ENCODE measurements around the gene TMC1.

Gene TMC1

DNA sequence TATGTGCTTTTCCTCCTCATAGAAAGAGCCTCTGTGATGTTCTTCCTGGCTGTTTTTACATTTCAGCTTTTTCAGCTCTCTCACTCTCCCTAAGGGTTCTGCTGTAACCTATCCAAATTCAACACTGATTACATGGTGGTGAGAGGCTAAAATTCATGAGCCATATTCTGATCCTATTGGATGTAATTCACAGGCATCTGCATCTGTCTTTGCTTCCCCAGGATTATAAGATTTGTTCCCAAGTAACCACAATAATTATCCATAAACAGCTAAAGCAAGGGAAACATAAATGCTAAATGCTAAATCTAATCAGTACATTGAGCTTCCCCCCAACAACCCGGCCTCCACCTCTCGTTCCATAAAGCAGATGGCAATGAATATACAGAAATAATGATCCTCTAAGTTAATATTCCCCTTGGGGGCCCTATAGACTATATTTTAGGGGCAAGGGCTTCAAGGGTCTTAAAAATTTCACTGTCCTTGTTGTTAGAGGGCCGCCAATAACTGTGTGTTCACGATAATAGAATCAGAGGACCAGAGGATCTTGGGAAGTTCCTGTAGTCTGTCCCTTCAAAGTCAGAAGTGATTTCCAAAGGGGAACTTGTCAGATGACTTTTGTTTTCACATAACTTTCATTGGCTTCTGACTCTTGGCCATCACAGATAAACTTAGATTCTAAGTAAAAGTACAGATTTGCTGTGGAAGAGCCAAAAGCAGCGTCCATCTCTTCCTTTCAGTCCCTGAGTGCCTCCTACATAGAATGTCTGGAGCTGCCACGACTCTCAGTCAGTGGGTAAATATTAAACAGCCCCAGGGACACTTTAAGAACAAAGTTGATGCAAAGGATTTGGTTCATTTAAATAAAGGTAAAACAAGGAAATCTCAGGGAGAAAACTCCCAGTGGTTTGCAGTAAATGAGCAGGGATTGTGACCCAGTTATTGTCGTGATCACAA lies 305.9 kb downstream of the TMC1 start:
- H3K9me3 ChIP-seq (ENCODE audit: insufficient read depth, low read depth, low read length) = no peaks in the 10 kb centered on the region
- no CpG with 5 or more reads among the region's 7 CpGs for WGBS (ENCODE audit: extremely low coverage, insufficient coverage, insufficient read length)

DNA sequence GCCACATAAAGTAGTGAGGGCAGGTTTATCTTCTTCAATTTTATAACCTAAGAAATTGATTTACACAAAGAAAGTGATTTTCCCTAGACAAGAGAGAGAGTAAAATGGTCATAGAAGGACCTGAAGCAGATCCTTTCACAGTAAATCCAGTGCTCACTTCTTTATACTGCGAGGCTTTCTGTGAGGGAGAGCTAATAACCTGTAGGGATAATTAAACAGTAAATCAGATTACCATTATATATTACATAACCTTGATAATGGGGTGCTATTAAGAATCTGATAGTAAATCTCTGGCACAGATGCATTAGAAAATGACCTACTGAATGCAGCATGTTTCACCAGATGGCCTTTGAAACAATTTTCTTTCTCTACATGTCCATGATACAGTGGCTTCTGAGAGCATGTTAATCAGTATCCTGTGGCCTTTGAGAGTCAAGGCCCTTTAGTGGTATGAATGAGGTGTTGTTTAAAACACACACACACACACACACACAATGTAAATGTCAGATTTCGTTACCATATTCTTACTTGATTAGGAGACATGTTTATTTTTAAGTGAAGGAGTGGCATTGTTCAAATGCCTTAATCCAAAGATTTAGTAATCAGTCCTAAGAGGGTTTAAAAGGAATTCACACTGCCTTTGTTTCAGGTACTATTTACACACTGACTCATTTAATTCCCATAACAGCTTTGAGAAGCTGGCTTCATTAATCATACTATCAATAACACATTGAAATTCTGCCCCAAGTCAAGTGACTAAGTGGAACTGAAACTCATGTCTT lies 306.7 kb downstream of the TMC1 start:
- no CpG with 5 or more reads among the region's 2 CpGs for WGBS (ENCODE audit: extremely low coverage, insufficient coverage, insufficient read length)
- DNase-seq = no peak

More for the DNA sequence above, 305.9 kb downstream of the TMC1 start:
- Histone ChIP-seq H4K12ac (ENCODE audit: low read depth, low read length) (no peak overlapping the region), H3K18ac (ENCODE audit: low read length) (no peak overlapping the region), H3K79me1 (ENCODE audit: low read length) (no peaks in the 10 kb centered on the region), H3K4ac (ENCODE audit: low read depth, low read length) (no peak overlapping the region), H4K8ac (ENCODE audit: low read depth, low read length) (no peak overlapping the region), H3K27me3 (ENCODE audit: insufficient read depth, low read length) (no peaks in the 10 kb centered on the region), H3K79me2 (ENCODE audit: control insufficient read depth, insufficient read depth, low read length, poor library complexity) (no peaks in the 10 kb centered on the region), H3K9ac (ENCODE audit: low read length) (no peak overlapping the region), H4K91ac (ENCODE audit: low read depth, low read length) (no peak overlapping the region), H3K27ac (ENCODE audit: low read depth, low read length) (no peak overlapping the region), H3K4me3 (ENCODE audit: low read depth, low read length) (no peak overlapping the region), H3K4me1 (ENCODE audit: control insufficient read depth in 1 of 2, insufficient read depth in 2 of 2, low read length in 2 of 2) (no peaks in the 10 kb centered on the region), H3K14ac (ENCODE audit: low read length) (no peak overlapping the region), H3K36me3 (ENCODE audit: control insufficient read depth in 1 of 2, insufficient read depth in 2 of 2, low read length in 2 of 2) (no peaks in the 10 kb centered on the region), H3K23ac (ENCODE audit: low read length) (no peak overlapping the region), H2AFZ (ENCODE audit: insufficient read depth, low read length, poor library complexity) (no peak overlapping the region), H2AK5ac (ENCODE audit: low read length) (no peak overlapping the region), H2BK5ac (ENCODE audit: low read depth, low read length, poor library complexity) (no peak overlapping the region), H3K4me2 (ENCODE audit: low read length) (no peak overlapping the region), H2BK12ac (ENCODE audit: low read length) (no peak overlapping the region), H2BK120ac (ENCODE audit: insufficient read depth, low read length, poor library complexity) (no peak overlapping the region)
- no peak for DNase-seq

DNA sequence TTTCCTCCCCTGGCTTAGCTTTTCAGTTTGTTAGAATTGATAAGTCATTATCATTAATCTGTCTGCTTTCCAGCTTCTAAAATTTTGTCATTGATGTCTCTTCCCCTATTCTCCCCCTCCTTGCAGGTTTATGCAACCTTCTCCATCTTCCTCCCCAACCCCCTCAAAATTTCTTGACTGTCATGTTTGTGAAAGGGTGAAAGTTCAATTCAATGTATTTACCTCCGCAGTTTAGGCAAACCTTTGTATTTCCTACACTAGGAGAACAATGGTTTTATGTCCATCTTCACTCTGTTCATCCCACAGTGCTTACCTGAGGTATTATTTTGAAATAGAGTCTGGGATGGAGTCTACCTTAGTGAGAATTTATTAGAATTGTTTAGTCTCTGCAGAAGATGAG lies 313.6 kb downstream of the TMC1 start:
- no peak overlapping the region for H2BK5ac ChIP-seq (ENCODE audit: low read depth, low read length, poor library complexity)
- no peak overlapping the region for H3K4ac ChIP-seq (ENCODE audit: low read depth, low read length)
- WGBS (ENCODE audit: extremely low coverage, insufficient coverage, insufficient read length) = no CpG with 5 or more reads among the region's 1 CpG
- no peak overlapping the region for H2AK5ac ChIP-seq (ENCODE audit: low read length)
- H3K18ac ChIP-seq (ENCODE audit: low read length) = no peak overlapping the region
- DNase-seq = no peak
- H3K79me1 ChIP-seq (ENCODE audit: low read length) = no peaks in the 10 kb centered on the region
- H2BK12ac ChIP-seq (ENCODE audit: low read length) = no peak overlapping the region
- no peak overlapping the region for H4K91ac ChIP-seq (ENCODE audit: low read depth, low read length)
- no peak overlapping the region for H3K14ac ChIP-seq (ENCODE audit: low read length)
- no peaks in the 10 kb centered on the region for H3K79me2 ChIP-seq (ENCODE audit: control insufficient read depth, insufficient read depth, low read length, poor library complexity)
- no peak overlapping the region for H4K12ac ChIP-seq (ENCODE audit: low read depth, low read length)
- no peak overlapping the region for H3K27ac ChIP-seq (ENCODE audit: low read depth, low read length)
- H3K9ac ChIP-seq (ENCODE audit: low read length) = no peak overlapping the region
- no peaks in the 10 kb centered on the region for H3K4me1 ChIP-seq (ENCODE audit: control insufficient read depth in 1 of 2, insufficient read depth in 2 of 2, low read length in 2 of 2)
- no peak overlapping the region for H3K4me3 ChIP-seq (ENCODE audit: low read depth, low read length)
- H2BK120ac ChIP-seq (ENCODE audit: insufficient read depth, low read length, poor library complexity) = no peak overlapping the region
- no peaks in the 10 kb centered on the region for H3K9me3 ChIP-seq (ENCODE audit: insufficient read depth, low read depth, low read length)
- H3K36me3 ChIP-seq (ENCODE audit: control insufficient read depth in 1 of 2, insufficient read depth in 2 of 2, low read length in 2 of 2) = no peaks in the 10 kb centered on the region
- no peak overlapping the region for H3K4me2 ChIP-seq (ENCODE audit: low read length)
- H2AFZ ChIP-seq (ENCODE audit: insufficient read depth, low read length, poor library complexity) = no peak overlapping the region
- no peak overlapping the region for H3K23ac ChIP-seq (ENCODE audit: low read length)
- H4K8ac ChIP-seq (ENCODE audit: low read depth, low read length) = no peak overlapping the region
- no peaks in the 10 kb centered on the region for H3K27me3 ChIP-seq (ENCODE audit: insufficient read depth, low read length)

More for the DNA sequence above, 306.7 kb downstream of the TMC1 start:
- no peak overlapping the region for H2AFZ ChIP-seq (ENCODE audit: insufficient read depth, low read length, poor library complexity)
- H3K27ac ChIP-seq (ENCODE audit: low read depth, low read length) = no peak overlapping the region
- no peak overlapping the region for H3K23ac ChIP-seq (ENCODE audit: low read length)
- no peak overlapping the region for H3K4ac ChIP-seq (ENCODE audit: low read depth, low read length)
- no peak overlapping the region for H4K12ac ChIP-seq (ENCODE audit: low read depth, low read length)
- H3K9me3 ChIP-seq (ENCODE audit: insufficient read depth, low read depth, low read length) = no peaks in the 10 kb centered on the region
- H2BK5ac ChIP-seq (ENCODE audit: low read depth, low read length, poor library complexity) = no peak overlapping the region
- H3K27me3 ChIP-seq (ENCODE audit: insufficient read depth, low read length) = no peaks in the 10 kb centered on the region
- H3K9ac ChIP-seq (ENCODE audit: low read length) = no peak overlapping the region
- H4K8ac ChIP-seq (ENCODE audit: low read depth, low read length) = no peak overlapping the region
- H2BK12ac ChIP-seq (ENCODE audit: low read length) = no peak overlapping the region
- H2BK120ac ChIP-seq (ENCODE audit: insufficient read depth, low read length, poor library complexity) = no peak overlapping the region
- H3K36me3 ChIP-seq (ENCODE audit: control insufficient read depth in 1 of 2, insufficient read depth in 2 of 2, low read length in 2 of 2) = no peaks in the 10 kb centered on the region
- no peaks in the 10 kb centered on the region for H3K79me1 ChIP-seq (ENCODE audit: low read length)
- H3K18ac ChIP-seq (ENCODE audit: low read length) = no peak overlapping the region
- H3K79me2 ChIP-seq (ENCODE audit: control insufficient read depth, insufficient read depth, low read length, poor library complexity) = no peaks in the 10 kb centered on the region
- H2AK5ac ChIP-seq (ENCODE audit: low read length) = no peak overlapping the region
- H3K4me1 ChIP-seq (ENCODE audit: control insufficient read depth in 1 of 2, insufficient read depth in 2 of 2, low read length in 2 of 2) = no peaks in the 10 kb centered on the region
- no peak overlapping the region for H3K4me2 ChIP-seq (ENCODE audit: low read length)
- H3K4me3 ChIP-seq (ENCODE audit: low read depth, low read length) = no peak overlapping the region
- H4K91ac ChIP-seq (ENCODE audit: low read depth, low read length) = no peak overlapping the region
- H3K14ac ChIP-seq (ENCODE audit: low read length) = no peak overlapping the region

DNA sequence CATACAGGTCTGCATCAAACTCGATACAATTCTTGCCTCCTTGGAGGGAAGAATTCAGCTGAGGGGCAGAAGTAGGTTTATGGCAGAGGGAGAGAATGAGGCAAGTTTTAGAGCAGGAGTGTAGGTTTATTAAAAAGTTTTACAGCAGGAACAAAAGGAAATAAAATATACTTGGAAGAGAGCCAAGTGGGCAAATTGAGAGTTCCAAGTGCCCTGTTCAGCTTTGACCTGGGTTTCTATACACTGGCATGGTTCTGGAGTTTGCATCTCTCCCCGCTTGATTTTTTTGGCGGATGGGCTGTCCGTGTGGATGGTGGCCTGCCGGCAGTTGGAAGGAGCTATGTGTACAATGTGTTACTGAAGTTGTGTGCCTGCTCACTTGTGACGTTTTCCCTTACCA lies 315.4 kb downstream of the TMC1 start:
- no peak overlapping the region for H3K18ac ChIP-seq (ENCODE audit: low read length)
- H4K8ac ChIP-seq (ENCODE audit: low read depth, low read length) = no peak overlapping the region
- no peak overlapping the region for H2AFZ ChIP-seq (ENCODE audit: insufficient read depth, low read length, poor library complexity)
- no peak overlapping the region for H3K4me3 ChIP-seq (ENCODE audit: low read depth, low read length)
- H3K23ac ChIP-seq (ENCODE audit: low read length) = no peak overlapping the region
- no peaks in the 10 kb centered on the region for H3K27me3 ChIP-seq (ENCODE audit: insufficient read depth, low read length)
- no peaks in the 10 kb centered on the region for H3K79me1 ChIP-seq (ENCODE audit: low read length)
- no peak overlapping the region for H3K27ac ChIP-seq (ENCODE audit: low read depth, low read length)
- H2BK120ac ChIP-seq (ENCODE audit: insufficient read depth, low read length, poor library complexity) = no peak overlapping the region
- H3K4me1 ChIP-seq (ENCODE audit: control insufficient read depth in 1 of 2, insufficient read depth in 2 of 2, low read length in 2 of 2) = no peaks in the 10 kb centered on the region
- H3K79me2 ChIP-seq (ENCODE audit: control insufficient read depth, insufficient read depth, low read length, poor library complexity) = no peaks in the 10 kb centered on the region
- no peak overlapping the region for H2BK12ac ChIP-seq (ENCODE audit: low read length)
- no peak for DNase-seq
- no peak overlapping the region for H3K4me2 ChIP-seq (ENCODE audit: low read length)
- no peak overlapping the region for H3K14ac ChIP-seq (ENCODE audit: low read length)
- H2AK5ac ChIP-seq (ENCODE audit: low read length) = no peak overlapping the region
- no peaks in the 10 kb centered on the region for H3K36me3 ChIP-seq (ENCODE audit: control insufficient read depth in 1 of 2, insufficient read depth in 2 of 2, low read length in 2 of 2)
- H3K9me3 ChIP-seq (ENCODE audit: insufficient read depth, low read depth, low read length) = no peaks in the 10 kb centered on the region
- H4K12ac ChIP-seq (ENCODE audit: low read depth, low read length) = no peak overlapping the region
- no peak overlapping the region for H3K9ac ChIP-seq (ENCODE audit: low read length)
- H4K91ac ChIP-seq (ENCODE audit: low read depth, low read length) = no peak overlapping the region
- H3K4ac ChIP-seq (ENCODE audit: low read depth, low read length) = no peak overlapping the region
- H2BK5ac ChIP-seq (ENCODE audit: low read depth, low read length, poor library complexity) = no peak overlapping the region
- no CpG with 5 or more reads among the region's 6 CpGs for WGBS (ENCODE audit: extremely low coverage, insufficient coverage, insufficient read length)

All from trophoblast cell (in vitro differentiated cells and primary cell).